ENCODE results near the gene SLC6A3. TPM values are rescaled to one million over a fixed set of nuclear protein-coding genes. Genes with fewer than 3 reads are reported as not detected.

Gene SLC6A3
- polyA plus RNA-seq, 3 donors, result not detected

DNA sequence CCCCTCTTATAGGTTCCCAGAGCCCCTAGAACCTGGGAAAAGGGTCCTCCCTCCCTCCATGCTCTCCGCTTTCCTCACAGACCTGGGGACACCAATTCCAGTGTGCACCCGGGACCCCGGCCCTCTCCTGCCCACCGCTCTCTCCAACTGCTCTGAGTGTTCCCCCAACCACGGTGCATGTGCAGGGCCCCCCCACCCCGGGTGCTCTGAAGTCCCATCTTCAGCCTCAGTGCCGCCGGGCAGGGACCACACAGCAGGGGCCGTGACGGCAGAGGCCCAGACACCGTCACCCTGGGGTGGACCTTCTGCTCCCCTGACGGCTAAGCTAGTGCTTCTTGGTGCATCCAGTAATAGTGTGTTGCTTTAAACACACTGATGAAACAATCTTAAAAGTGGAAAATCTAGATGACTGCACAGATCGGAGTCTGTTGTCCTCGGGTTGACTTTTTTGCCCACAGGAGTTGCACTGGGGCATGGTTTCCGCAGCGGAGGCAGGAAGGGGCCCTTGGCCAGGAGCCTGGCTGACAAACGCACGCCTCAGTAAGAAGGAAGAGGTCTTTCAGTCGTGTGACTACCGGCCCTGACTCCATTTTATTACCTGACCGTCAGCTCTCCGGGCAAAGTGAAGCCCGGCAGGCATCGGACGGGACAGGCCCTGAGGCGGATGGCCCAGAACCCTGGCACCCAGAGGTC, 36.2 kb upstream of the SLC6A3 start:
- peak in 2 of 3 donors; percentile 55 to 57 for DNase-seq
- peak overlapping the region; percentile 34 to 72 for H3K4me3 Mint-ChIP-seq
- peak overlapping the region; percentile 98 to 99 for H3K27ac ChIP-seq (ENCODE audit: low read depth in 1 of 2, low read length in 2 of 2)
- H3K36me3 ChIP-seq (replicated peaks in 1 of 2; ENCODE audit: control insufficient read depth in 1 of 2, insufficient read depth in 2 of 2, low read length in 2 of 2), result peaks cover 25 to 35% of the 10 kb centered on the region in 2 donors
- H3K79me2 ChIP-seq (ENCODE audit: insufficient read depth, low read length), result peaks cover 3% of the 10 kb centered on the region
- TF ChIP-seq, protein P1, sequence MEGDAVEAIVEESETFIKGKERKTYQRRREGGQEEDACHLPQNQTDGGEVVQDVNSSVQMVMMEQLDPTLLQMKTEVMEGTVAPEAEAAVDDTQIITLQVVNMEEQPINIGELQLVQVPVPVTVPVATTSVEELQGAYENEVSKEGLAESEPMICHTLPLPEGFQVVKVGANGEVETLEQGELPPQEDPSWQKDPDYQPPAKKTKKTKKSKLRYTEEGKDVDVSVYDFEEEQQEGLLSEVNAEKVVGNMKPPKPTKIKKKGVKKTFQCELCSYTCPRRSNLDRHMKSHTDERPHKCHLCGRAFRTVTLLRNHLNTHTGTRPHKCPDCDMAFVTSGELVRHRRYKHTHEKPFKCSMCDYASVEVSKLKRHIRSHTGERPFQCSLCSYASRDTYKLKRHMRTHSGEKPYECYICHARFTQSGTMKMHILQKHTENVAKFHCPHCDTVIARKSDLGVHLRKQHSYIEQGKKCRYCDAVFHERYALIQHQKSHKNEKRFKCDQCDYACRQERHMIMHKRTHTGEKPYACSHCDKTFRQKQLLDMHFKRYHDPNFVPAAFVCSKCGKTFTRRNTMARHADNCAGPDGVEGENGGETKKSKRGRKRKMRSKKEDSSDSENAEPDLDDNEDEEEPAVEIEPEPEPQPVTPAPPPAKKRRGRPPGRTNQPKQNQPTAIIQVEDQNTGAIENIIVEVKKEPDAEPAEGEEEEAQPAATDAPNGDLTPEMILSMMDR (IDR thresholded peaks at IDR 0.05), result no peak
- peaks cover 45 to 69% of the 10 kb centered on the region in 2 donors for H3K36me3 Mint-ChIP-seq
- H3K27me3 ChIP-seq (ENCODE audit: control insufficient read depth in 2 of 2, insufficient read depth in 2 of 2, low read length in 2 of 2), result no peaks in the 10 kb centered on the region
- intact Hi-C loops (cut with micrococcal nuclease), result loop anchor here in 1 of 2 donors (2.0 kb wide), 1 partner anchor 13 kb away; no protein-coding TSS in a partner anchor
- peak overlapping the region; percentile 53 for H3K4me2 ChIP-seq (replicated peaks; ENCODE audit: extremely low read depth, low read length, poor library complexity, severe bottlenecking)
- peak overlapping the region; percentile 100 for H3K27ac Mint-ChIP-seq
- H2AFZ ChIP-seq (ENCODE audit: insufficient read depth, low read depth, low read length, poor library complexity, severe bottlenecking), result no peak overlapping the region
- peaks cover 0 to 2% (median 0%) of the 10 kb centered on the region in 7 donors for H3K9me3 Mint-ChIP-seq
- H3K9me3 ChIP-seq (replicated peaks in 1 of 2; ENCODE audit: control insufficient read depth in 1 of 2, insufficient read depth in 1 of 2, low read length in 2 of 2), result no peaks in the 10 kb centered on the region
- peak overlapping the region; percentile 92 for H3K9ac ChIP-seq (ENCODE audit: insufficient read depth, low read length, poor library complexity, severe bottlenecking)
- no peaks in the 10 kb centered on the region for H4K20me1 ChIP-seq (ENCODE audit: insufficient read depth, low read length)
- WGBS (ENCODE audit: insufficient coverage), result 55% methylated on average over 23 of the region's 26 CpGs
- peaks cover 0 to 3% (median 0%) of the 10 kb centered on the region in 3 donors for H3K27me3 Mint-ChIP-seq (ENCODE audit: low read depth in 3 of 3)
- no peak overlapping the region for H3K4me3 ChIP-seq (replicated peaks in 1 of 3; ENCODE audit: low read depth in 2 of 3, low read length in 3 of 3)
- H3K4me1 Mint-ChIP-seq, result peaks cover 66% of the 10 kb centered on the region
- peaks cover 61 to 70% of the 10 kb centered on the region in 2 donors for H3K4me1 ChIP-seq (ENCODE audit: control insufficient read depth in 1 of 2, insufficient read depth in 2 of 2, low read length in 2 of 2)

GRCh38 chr5:1480806-1481205, 35.6 kb upstream of the SLC6A3 start:
- peak overlapping the region; percentile 92 for H3K9ac ChIP-seq (ENCODE audit: insufficient read depth, low read length, poor library complexity, severe bottlenecking)
- peak overlapping the region; percentile 98 to 99 for H3K27ac ChIP-seq (ENCODE audit: low read depth in 1 of 2, low read length in 2 of 2)
- peaks cover 72% of the 10 kb centered on the region for H3K4me1 Mint-ChIP-seq

More at GRCh38 chr5:1480806-1481205, 35.6 kb upstream of the SLC6A3 start:
- H3K9me3 ChIP-seq (replicated peaks in 1 of 2; ENCODE audit: control insufficient read depth in 1 of 2, insufficient read depth in 1 of 2, low read length in 2 of 2), result no peaks in the 10 kb centered on the region
- H2AFZ ChIP-seq (ENCODE audit: insufficient read depth, low read depth, low read length, poor library complexity, severe bottlenecking), result no peak overlapping the region
- H3K4me2 ChIP-seq (replicated peaks; ENCODE audit: extremely low read depth, low read length, poor library complexity, severe bottlenecking), result peak overlapping the region; percentile 53
- Mint-ChIP-seq H3K36me3 (peaks cover 45 to 69% of the 10 kb centered on the region in 2 donors), H3K4me3 (peak overlapping the region; percentile 71 to 83), H3K27ac (peak overlapping the region; percentile 100), H3K9me3 (peaks cover 0 to 2% (median 0%) of the 10 kb centered on the region in 7 donors), H3K27me3 (ENCODE audit: low read depth in 3 of 3) (peaks cover 0 to 5% (median 0%) of the 10 kb centered on the region in 3 donors)
- H4K20me1 ChIP-seq (ENCODE audit: insufficient read depth, low read length), result no peaks in the 10 kb centered on the region
- TF ChIP-seq, protein P1 (IDR thresholded peaks at IDR 0.05), result no peak
- peak overlapping the region in 1 of 3 experiments; percentile 35 for H3K4me3 ChIP-seq (replicated peaks in 1 of 3; ENCODE audit: low read depth in 2 of 3, low read length in 3 of 3)
- intact Hi-C loops (cut with micrococcal nuclease), result loop anchor here in 1 of 2 donors (2.0 kb wide), 1 partner anchor 14 kb away; no protein-coding TSS in a partner anchor
- DNase-seq, result no peak
- 69% methylated on average over 7 of the region's 12 CpGs for WGBS (ENCODE audit: insufficient coverage)
- peaks cover 4% of the 10 kb centered on the region for H3K79me2 ChIP-seq (ENCODE audit: insufficient read depth, low read length)
- no peaks in the 10 kb centered on the region for H3K27me3 ChIP-seq (ENCODE audit: control insufficient read depth in 2 of 2, insufficient read depth in 2 of 2, low read length in 2 of 2)
- peaks cover 65 to 72% of the 10 kb centered on the region in 2 donors for H3K4me1 ChIP-seq (ENCODE audit: control insufficient read depth in 1 of 2, insufficient read depth in 2 of 2, low read length in 2 of 2)
- H3K36me3 ChIP-seq (replicated peaks in 1 of 2; ENCODE audit: control insufficient read depth in 1 of 2, insufficient read depth in 2 of 2, low read length in 2 of 2), result peaks cover 25 to 35% of the 10 kb centered on the region in 2 donors
